HG02588 (cell line): ENCODE data around the gene CHD2.

Source experiments
- ATAC-seq: cut with Tn5 transposase; IDR thresholded peaks from one replicate; pipeline ENCODE4 v1.9.1; 2021; ENCODE audit warnings: mild to moderate bottlenecking, moderate library complexity; ENCODE audit not compliant: unreplicated experiment

The CHD2 gene

DNA sequence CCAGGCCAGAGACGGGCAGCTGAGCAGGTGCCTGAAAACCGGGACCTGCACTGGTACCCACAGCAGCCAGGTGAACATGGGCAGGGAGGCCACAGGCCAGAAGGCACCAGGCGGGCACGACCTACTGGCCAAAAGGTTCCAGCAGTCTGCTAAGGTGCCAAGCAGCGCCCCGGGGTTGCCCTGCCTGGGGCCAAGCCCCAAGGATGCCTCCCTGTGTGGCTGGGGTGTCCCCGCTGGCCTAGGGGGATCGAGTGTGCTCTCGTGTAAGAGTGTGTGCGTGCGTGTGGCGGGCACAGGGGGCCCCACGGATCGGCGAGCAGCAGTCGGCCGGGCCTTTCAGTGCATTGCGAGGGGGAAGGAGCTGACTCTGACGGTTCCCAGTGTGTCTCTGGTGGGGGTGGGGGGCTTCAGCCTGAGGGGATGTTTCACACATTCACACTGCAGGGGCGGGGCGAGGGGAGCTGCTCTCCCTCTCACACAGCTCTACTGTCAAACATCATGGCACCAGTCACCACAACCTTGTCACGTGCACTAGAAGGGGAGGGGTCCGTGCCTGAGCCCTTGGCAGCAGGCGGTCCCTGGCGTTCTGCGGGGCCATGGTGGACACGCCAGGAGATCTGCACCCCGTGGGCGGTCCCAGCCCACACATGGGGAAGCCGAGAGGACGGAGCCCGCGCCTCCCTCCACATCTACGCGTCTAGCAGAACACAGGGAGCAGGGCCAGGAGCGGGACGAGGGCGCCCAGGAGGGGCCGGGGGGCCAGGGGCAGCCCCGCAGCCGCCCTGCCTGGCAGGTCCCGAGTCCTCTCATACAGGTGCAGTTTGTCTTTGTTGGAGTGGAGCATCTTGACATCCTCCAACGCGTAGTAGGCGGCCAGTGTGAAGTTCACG is 144.4 kb downstream of the CHD2 start:
- ATAC-seq: no peak

DNA sequence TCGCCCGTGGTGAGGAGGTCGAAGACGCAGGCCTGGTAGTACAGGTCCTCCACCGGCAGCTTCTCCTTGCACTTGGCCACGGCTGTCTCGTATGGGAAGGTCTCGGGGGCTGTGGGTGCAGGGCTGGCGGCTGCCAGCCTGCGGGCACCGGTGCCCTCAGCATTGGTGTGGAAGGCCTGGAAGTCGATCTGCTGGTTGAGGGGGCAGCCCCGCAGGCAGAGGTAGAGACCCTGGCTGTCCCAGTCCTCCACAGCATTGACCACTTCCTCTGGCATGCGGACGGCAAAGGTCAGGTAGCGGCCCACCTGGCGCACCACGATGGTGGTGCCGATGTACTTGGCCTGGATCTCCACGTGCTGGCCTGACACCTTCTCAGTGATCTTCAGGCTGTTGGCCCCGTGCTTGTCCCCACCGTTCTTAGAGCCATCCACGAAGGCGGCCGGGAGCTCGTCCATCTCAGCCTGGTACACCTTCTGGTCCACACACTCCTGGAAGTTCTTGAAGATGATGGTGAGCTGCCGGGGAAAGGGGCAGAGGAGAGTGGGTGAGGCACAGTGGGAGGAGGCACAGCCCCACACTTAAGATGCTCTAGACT is 145.2 kb downstream of the CHD2 start:
- no peak for ATAC-seq

DNA sequence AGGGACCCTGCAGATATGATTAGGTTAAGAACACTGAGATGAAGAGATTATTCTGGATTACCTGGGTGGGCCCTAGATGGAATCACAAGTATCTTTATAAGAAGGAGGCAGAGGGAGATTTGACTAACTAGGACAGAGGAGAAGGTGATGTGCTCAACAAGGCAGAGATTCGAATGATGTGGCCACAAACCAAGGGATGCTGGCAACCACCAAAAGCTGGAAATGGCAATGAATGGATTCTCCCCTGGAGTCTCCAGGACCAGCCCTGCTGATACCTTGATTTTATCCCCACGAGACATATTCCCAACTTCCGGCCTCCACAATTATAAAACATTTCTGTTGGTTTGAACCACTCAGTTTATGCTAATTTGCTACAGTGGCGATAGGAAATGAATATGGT is 146.0 kb downstream of the CHD2 start:
- no peak for ATAC-seq

GRCh38 chr15:93046721-93047120 is 146.6 kb downstream of the CHD2 start:
- no peak for ATAC-seq

DNA sequence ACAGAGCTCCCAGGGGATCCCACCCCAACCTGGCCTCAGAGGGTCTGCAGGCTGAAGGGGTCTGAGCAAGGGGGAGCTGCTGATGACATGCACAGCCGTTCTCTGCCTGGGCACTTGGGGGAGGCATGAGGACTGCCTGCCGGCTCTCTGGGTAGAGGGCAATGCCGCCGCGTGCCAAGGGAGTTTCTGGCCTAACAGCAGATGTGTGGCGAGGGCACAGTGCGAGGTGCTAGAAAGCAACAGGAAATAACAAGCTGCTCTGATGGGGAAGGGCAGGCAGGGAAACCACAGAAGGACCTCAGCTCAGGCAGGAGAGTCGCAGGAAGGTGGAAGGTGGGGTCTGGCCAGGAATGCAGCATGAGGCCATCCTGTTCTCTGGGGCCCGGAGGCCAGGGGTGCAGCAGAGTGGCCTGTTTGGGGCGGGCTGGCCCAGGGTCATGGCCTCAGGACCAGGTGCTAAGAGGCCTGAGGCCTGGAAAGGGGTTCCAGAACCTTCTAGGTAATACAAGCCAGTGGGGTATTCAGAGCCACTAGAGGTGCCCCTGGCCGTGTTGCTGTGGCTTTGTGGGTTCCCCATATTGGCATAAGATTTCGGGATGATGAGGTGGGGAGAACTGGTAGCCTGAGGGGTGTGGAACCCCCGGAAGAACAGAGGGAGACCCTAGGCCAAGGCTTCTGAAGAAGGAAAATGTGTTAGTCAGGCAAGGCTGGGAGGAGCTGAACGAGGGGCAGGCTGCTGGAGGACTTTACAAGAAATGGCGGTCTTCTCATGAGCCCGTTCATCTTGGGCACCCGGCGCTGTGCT is 147.7 kb downstream of the CHD2 start:
- no peak for ATAC-seq

- no peak for ATAC-seq
Observed at GRCh38 chr15:93048426-93048721, 148.2 kb downstream of the CHD2 start.

DNA sequence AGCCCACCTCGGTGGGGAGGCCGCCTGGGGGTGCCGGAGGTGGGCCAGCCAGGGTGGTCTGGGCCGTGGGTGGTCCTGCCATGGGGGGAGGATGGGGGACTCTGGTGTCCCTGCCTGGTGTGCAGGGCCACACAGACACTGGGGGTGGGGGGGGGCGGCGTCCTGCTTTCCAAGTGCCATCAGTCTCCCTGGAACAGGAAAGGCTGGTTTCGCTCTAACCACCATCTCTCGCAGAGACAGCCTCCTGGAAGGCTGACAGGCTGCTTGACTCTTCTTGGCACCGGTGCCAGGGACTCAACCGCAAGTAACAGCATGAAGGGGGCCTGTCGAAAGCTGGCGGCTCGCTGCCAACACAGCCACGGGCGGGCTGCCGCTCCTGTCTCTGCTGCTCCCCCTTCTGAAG is 148.6 kb downstream of the CHD2 start:
- ATAC-seq: no peak

GRCh38 chr15:93049233-93049632 is 149.1 kb downstream of the CHD2 start:
- ATAC-seq: no peak

DNA sequence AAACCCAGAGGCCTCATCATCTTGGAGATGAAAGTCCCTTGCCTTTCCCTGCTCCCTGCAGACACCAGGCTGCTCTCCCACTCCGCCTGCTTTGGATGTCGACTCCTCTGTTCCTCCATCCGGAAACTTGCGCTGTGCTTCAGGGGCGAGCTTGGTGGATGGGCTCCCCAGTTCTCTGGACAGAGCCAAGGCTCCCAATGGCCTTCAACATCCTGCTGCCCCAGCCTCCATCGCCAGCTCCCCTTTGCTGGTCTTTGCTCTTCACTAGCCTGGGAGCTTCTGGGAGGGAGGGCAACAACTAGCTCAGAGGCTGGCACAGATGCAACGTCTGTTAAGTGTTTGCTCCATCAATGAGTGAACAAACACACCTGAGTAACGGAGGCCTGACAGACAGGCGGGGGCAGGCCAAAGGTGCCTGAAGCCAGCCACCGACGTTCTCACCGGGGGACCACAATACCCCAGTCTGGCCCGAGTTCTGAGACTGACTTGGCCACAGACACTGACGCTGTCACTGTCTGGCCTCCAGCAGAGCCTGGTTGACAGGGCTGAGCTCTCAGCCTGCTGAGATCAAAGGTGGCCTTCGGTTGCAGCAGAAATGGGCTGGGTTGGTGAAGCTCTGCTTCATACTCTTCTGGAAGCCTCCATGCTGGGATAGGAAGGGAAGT is 149.9 kb downstream of the CHD2 start:
- no peak for ATAC-seq

DNA sequence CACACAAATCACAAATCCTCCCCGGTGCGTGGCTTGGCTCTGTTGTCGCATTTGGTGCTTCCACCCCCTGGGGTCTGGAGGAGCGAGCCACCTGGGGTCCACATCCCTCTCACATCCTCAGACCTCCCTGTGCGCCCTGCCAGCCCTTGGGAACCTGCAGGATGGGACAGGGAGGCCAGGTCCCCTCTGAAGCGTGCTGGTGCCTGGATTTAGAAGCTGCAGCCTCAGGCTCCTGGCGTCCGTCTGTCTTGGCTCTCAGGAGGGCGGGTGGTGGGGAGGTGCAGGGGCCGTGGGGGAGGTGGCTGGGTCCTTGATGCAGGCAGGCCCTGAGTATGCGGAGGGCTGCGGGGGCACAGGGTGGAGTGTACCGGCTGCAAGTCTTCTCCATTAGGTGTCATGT is 150.5 kb downstream of the CHD2 start:
- ATAC-seq: no peak

- no peak for ATAC-seq
Observed at GRCh38 chr15:93051236-93052089, 151.3 kb downstream of the CHD2 start.

DNA sequence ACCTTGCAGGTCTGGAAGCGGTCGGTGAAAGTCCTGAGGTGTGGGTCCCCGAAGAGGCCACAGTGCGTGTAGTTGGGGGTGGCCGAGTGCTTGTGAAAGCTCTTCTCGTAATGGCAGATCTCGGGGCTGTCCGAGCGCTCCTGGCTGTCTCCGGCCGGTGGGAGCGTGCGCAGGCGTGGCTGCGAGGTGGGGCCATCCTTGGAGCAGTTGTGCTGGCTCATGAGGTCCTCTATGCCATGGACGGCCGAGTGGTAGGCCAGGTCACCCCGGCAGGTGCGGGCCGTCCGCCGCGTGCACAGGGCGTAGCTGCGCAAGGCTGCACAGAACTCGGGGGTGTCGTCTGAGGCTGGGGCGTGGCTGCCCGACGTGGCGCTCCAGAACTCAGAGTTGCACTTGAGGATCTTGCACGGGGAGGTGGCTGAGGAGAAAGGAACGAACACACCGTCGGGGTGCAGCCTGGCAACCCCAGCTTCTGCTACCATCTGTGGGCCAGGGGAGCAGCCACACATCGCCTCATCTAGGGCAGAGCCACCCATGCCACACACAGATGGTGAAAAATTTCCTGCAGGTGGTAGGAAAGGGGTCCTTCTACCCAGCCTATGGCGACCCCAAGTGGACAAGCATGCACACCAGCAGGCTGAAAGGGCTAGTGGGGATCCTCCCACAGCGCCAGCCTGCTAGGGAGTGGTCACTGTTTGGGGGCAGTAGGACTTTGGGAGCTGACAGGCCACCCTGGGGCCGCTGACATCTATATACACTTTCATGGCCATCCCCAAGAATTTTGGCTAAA is 152.2 kb downstream of the CHD2 start:
- ATAC-seq: no peak

- no peak for ATAC-seq
Observed at GRCh38 chr15:93055211-93055610, 155.1 kb downstream of the CHD2 start.

DNA sequence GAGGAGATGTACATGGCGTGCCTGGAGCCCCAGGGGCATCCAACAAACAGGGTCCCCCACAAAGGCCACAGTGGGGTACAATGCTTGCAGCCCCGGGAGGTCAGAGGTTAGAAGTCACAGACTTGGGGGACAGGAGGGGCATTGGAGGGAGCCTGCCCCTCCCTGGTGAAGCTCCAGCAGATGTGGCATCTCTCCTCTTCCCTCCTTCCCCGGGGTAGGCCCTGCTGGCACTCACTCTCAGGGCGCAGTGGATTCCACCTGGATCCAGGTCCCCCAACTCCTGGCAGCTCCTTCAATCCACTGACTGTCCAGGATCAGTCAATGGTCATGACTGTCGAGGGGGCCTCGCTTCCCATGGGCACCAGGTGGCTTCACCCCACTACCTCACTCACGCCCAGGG is 156.7 kb downstream of the CHD2 start:
- no peak for ATAC-seq

GRCh38 chr15:93057618-93058017 is 157.5 kb downstream of the CHD2 start:
- no peak for ATAC-seq

DNA sequence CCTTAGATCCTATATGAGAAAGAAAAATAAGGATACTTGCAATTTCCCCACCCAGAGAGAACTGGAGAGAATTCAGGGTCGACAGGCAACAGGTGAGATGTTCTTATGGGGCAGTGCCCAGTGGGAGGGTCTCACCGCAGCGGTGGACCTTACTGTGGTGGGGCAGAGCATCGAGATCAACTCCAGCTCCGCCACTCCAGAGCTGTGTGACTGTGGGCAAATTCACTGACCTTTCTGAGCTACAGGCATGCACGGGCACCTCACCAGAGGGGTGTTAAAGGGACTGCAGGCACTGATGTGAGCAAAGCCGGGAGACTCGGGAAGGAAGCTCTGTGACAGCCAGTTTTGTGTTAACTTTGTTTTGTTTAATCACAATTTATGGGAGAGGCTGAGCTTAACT is 158.0 kb downstream of the CHD2 start:
- no peak for ATAC-seq

DNA sequence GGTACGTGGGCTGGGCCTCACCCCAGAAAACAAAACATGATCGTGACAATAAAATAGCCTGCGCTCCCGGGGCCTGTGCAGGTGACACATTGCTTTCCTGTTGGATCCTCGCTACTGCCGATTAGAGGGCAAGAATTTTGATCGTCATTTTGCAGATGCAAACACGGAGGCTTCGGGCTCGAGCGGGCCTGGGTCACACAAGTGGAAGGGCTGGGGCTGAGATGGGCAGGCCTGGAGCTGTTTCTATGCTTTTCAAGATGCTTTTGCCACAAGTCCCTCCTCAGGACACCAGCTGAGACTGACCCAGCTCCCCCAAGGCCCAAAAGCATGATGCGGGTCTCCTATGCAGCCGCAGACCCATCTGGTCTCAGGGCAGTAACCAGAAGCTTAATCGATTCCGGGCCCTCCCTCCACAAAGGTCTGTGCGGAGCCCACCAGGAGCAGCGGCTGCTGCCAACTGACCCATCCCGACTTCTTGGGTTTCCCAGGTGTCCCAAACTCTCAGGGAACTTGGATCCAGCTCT is 158.8 kb downstream of the CHD2 start:
- no peak for ATAC-seq

DNA sequence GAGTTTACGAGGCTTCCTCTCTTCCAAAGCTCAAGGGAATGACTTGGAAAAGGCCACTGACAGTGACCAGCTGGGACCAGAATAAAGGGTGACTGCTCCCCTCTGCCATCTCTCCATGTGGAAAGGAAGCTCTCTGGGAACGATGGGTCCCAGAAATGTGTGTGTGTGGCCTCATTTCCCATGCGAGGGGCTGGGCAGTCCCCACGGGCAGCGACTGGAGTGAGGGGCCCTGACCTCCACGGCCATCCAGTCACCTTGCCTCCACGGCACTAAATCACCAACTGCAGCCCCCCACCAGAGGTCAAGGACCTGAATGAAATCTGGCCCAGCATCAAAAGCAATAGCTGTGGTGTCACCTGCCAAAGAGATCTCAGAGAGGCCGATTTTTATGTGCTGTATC is 159.3 kb downstream of the CHD2 start:
- no peak for ATAC-seq
